ENCODE measurements around the gene UBE2O.

DNA sequence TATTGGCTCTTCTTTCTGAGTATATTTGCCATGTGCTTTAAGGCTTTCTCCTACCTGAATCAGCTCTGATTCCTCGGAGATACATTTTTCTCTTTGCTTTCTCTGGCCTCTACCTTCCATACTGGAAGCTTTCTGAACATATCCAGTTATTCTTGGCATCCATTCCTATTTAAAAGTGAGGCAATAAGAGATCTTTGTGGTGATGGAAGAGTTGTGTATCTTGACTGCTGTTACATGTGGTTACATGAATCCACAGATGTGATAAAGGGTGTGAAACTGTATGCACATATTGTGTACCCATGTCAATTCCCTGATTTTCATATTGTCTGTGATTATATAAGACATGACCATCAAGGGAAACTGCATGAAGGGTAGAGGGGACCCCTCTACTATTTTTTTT lies 24.4 kb downstream of the UBE2O start:
- TF ChIP-seq CTCF (IDR thresholded peaks at IDR 0.05; ENCODE audit: low read length), result no peak
- TF ChIP-seq EZH2 (optimal IDR thresholded peaks at IDR 0.05; ENCODE audit: low read depth, low read length), result no peak
- TF ChIP-seq EZH2phosphoT487 (IDR thresholded peaks at IDR 0.05; ENCODE audit: low read length), result no peak

All from MM.1S (cell line).